Measurements from ENCODE around the gene STXBP1. TPM values are rescaled to one million over a fixed set of nuclear protein-coding genes. Genes with fewer than 3 reads are reported as not detected.
A peak's percentile ranks its signal among the peaks of the same experiment; 100 is the strongest.

The STXBP1 gene
- total and polyA plus RNA-seq, 9 of the 15 experiments (the other 6 are each of a cell fraction or from before 2014, with no cell fraction given): 4.6 to 35.1 (median 9.7) TPM

DNA sequence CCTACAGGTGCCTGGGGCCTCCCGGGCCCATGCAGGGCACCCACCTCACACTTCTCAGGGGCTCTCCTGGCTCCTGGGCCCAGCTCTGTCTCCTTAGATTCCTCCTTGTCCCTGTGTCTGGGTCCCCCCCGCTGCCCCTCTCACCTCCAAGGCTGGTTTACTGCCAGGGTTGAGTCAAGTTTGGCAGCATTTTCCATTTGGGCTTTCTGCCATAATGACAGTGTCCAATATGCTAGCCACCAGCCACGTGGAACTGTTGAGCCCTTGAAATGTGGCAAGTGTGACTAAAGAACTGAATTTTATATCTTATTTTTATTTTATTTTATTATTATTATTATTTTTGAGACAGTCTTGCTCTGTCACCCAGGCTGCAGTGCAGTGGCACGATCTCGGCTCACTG is 105.7 kb downstream of the STXBP1 start:
- Histone ChIP-seq H3K4me3 (no peak overlapping the region), H3K4me1 (replicated peaks in 1 of 2; ENCODE audit: control insufficient read depth in 2 of 2, insufficient read depth in 2 of 2, low read length in 2 of 2) (peaks cover 4 to 42% of the 10 kb centered on the region in 2 experiments; a peak in 4 of 5 replicates), H3K27me3 (ENCODE audit: control insufficient read depth in 2 of 2, insufficient read depth in 2 of 2, low read length in 2 of 2) (no peaks in the 10 kb centered on the region), H3K36me3 (ENCODE audit: control insufficient read depth, insufficient read depth, low read length) (no peaks in the 10 kb centered on the region), H3K79me2 (ENCODE audit: control insufficient read depth, insufficient read depth, low read length) (0 out of 3 replicates have a peak, but pooled peaks cover 3% of the 10 kb centered on the region), H3K9me3 (replicated peaks; ENCODE audit: control insufficient read depth, insufficient read depth, low read depth, low read length) (no peaks in the 10 kb centered on the region), H3K4me2 (ENCODE audit: insufficient read depth, low read length) (no peak overlapping the region), H3K27ac (ENCODE audit: extremely low read depth, low read depth, low read length) (no peak overlapping the region), H3K9me1 (ENCODE audit: control insufficient read depth, insufficient read depth, low read length) (peaks cover 4% of the 10 kb centered on the region), H3K9ac (ENCODE audit: insufficient read depth in 1 of 2, low read depth in 2 of 2, low read length in 2 of 2) (peak overlapping the region in 1 of 2 experiments; percentile 77; a peak in 2 of 4 replicates), H2AFZ (ENCODE audit: low read depth, low read length) (no peak overlapping the region), H4K20me1 (replicated peaks; ENCODE audit: control insufficient read depth, insufficient read depth, low read length) (peaks cover 3% of the 10 kb centered on the region; the same call in 1 of the 2 replicates)
- intact Hi-C loops (cut with micrococcal nuclease): no loop called here
- no TSS peak for BruUV-seq (replicated peaks)
- ChIA-PET CTCF (ENCODE audit: low intra/inter-chr PET ratio) (no interaction called here), POLR2A (no interaction called here)
- FAIRE-seq (no peak), DNase-seq (ENCODE audit: extremely low read depth in 1 of 4, low spot score in 3 of 4) (no peak), ATAC-seq (no peak)
- TF ChIP-seq ZNF12 (CRISPR knock-in tag; IDR thresholded peaks at IDR 0.05) (no peak), EWSR1 (IDR thresholded peaks at IDR 0.05; ENCODE audit: borderline replicate concordance, low read depth, partially characterized antibody) (no peak), NONO (IDR thresholded peaks at IDR 0.05; ENCODE audit: low read depth in 2 of 2, low read length in 1 of 2) (no peak), NBN (IDR thresholded peaks at IDR 0.05; ENCODE audit: low read depth) (no peak), SIN3B (IDR thresholded peaks at IDR 0.05; ENCODE audit: low read depth) (no peak), ZNF124 (CRISPR knock-in tag; IDR thresholded peaks at IDR 0.05) (no peak), FOXP1 (CRISPR knock-in tag; IDR thresholded peaks at IDR 0.05) (no peak), ATF1 (CRISPR knock-in tag; IDR thresholded peaks at IDR 0.05) (no peak), ATF1 (tag; IDR thresholded peaks at IDR 0.05) (no peak), FOS (IDR thresholded peaks at IDR 0.05; ENCODE audit: extremely low read depth, insufficient read length) (no peak), ZNF212 (CRISPR knock-in tag; IDR thresholded peaks at IDR 0.05) (no peak)
- TF ChIP-seq, protein P1, sequence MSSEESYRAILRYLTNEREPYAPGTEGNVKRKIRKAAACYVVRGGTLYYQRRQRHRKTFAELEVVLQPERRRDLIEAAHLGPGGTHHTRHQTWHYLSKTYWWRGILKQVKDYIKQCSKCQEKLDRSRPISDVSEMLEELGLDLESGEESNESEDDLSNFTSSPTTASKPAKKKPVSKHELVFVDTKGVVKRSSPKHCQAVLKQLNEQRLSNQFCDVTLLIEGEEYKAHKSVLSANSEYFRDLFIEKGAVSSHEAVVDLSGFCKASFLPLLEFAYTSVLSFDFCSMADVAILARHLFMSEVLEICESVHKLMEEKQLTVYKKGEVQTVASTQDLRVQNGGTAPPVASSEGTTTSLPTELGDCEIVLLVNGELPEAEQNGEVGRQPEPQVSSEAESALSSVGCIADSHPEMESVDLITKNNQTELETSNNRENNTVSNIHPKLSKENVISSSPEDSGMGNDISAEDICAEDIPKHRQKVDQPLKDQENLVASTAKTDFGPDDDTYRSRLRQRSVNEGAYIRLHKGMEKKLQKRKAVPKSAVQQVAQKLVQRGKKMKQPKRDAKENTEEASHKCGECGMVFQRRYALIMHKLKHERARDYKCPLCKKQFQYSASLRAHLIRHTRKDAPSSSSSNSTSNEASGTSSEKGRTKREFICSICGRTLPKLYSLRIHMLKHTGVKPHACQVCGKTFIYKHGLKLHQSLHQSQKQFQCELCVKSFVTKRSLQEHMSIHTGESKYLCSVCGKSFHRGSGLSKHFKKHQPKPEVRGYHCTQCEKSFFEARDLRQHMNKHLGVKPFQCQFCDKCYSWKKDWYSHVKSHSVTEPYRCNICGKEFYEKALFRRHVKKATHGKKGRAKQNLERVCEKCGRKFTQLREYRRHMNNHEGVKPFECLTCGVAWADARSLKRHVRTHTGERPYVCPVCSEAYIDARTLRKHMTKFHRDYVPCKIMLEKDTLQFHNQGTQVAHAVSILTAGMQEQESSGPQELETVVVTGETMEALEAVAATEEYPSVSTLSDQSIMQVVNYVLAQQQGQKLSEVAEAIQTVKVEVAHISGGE (CRISPR knock-in tag; IDR thresholded peaks at IDR 0.05): no peak
- TF ChIP-seq, protein P2, sequence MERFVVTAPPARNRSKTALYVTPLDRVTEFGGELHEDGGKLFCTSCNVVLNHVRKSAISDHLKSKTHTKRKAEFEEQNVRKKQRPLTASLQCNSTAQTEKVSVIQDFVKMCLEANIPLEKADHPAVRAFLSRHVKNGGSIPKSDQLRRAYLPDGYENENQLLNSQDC (CRISPR knock-in tag; IDR thresholded peaks at IDR 0.05): no peak
- 58% methylated on average over 5 of the region's 5 CpGs for WGBS (ENCODE audit: insufficient coverage, low coverage, missing lambda C conversion rate)
- in situ Hi-C loops (cut with MboI): no loop called here

Data from K562 (cell line).